IPS DF 19.7 (cell line): ENCODE measurements around the gene DLG1.

ENCODE experiments used
- DNase-seq: peaks from one replicate; pipeline ENCODE4 v3.0.0-alpha.2; 2013; ENCODE audit warnings: low read depth, low spot score

Gene DLG1

DNA sequence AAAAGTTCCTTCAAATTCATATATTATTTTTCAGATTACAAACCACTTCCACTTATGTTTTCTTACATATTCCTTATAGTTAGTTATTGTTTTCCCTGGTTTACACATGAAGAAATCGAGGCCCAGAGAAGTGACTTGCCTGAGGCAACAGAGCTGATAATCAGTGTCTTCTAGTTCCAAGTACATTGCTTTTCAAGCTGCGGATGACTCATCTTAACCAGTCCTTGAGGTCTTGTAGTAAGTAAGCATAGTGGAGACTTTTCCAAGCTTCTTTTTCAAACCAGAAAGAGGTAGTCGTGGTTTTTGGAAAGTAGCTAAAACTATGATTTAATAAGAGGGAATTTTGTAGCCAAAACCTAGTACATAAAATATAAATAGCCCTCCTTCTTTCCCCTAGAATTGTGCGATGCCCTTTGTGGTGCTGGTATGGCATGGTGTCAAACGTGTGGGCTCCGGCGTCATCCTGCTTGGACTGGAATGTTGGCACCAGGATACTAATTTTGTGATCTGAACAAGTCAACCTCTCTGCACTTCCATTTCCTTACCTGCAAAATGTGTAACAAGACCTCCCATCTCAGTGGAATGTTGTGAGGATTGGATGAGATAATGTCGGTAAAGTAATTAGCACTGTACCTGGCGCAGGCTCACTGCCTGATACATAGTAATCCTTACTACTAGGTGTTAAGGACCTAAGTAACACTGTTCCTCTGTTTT lies 19.0 kb upstream of the DLG1 start:
- DNase-seq: no peak

DNA sequence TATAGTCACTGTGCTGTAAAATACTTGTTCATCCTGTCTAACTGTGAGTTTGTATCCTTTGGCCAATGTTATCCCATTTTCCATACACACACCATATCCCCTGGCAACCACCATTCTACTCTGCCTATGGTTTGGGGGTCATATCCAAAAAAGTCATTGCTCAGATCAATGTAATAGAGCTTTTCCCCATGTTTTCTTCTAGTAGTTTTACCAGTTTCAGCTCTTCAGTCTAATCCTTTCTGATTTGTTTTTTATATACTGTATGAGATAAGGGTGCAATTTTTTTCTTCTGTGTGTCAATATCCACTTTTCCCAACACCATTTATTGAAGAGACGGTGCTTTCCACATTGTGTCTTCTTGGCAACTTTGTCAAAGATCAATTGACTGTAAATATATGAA lies 14.0 kb upstream of the DLG1 start:
- DNase-seq: no peak

DNA sequence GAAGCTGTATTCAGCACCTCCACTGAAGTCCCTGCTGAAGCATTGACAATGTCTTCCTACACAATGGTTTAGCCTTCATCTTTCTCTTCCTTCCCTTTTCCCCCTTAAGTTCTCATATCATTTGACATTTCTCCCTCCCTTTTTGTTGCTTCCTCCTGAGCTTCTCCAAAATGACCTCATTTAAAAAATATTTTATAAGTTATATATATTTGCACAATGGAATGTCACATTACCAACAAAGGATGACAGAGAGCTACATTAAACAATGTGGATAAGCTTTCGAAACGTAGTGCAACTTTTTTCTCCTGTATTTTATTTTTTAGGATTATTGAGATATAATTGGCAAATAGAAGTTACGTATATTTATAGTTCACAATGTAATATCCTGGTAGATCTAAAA lies 13.2 kb upstream of the DLG1 start:
- no peak for DNase-seq

DNA sequence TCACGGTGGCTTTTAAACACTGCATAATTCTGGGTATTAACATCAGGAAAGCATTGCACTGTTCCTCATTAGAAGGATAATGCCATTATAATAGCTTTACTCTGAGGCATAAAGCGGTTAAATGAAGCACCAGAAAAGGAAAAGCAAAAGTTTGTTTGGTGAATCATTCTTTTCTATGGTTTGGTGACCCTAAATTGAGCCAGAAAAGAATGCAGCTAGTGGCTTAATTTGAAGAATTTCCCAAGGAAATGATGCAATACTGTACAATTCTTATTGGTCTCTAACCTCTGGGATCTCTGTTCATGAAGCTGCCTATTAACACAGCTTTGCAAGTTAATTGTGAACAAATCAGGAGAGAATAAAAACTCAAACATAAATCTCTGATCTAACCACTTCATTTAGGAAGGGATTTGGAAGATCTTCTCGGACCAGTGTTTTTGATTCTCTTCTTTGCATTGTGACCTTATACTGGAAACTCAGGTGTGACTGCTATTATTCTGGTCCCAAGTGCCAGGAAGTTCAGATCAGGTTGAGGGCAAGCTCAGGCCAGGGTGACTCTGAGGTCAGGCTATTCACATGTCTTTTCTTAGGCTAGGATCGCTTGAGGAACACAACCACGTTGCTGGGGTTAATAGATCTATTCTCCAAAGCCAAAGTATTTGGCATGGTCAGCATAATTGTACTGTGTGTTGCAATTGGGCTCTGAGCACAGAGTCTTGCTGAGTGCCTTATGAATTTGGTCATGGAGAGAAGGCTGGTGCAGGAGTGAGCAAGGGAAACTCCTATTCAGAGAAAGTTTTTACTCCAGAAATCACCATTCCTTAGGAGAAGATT lies 11.3 kb upstream of the DLG1 start:
- DNase-seq: no peak

DNA sequence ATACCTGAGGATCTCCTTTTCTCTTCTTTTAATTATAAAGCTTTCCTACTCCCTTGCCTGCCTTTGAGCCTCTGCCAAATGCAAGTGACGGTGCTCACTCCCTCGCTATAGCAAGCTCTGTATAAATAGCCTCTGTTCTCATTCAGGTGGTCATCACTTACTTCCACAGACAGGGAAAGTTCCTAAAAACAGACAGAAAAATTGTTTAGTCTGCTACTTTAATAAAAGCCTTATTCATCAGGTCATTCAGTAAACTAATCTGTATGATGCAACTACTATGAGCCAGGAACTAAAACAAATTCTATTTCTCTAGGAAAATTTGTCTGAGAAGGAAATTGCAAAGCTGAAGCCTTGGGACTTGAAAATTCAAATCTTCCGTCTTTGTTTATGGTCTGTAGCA lies 10.2 kb upstream of the DLG1 start:
- DNase-seq: no peak

DNA sequence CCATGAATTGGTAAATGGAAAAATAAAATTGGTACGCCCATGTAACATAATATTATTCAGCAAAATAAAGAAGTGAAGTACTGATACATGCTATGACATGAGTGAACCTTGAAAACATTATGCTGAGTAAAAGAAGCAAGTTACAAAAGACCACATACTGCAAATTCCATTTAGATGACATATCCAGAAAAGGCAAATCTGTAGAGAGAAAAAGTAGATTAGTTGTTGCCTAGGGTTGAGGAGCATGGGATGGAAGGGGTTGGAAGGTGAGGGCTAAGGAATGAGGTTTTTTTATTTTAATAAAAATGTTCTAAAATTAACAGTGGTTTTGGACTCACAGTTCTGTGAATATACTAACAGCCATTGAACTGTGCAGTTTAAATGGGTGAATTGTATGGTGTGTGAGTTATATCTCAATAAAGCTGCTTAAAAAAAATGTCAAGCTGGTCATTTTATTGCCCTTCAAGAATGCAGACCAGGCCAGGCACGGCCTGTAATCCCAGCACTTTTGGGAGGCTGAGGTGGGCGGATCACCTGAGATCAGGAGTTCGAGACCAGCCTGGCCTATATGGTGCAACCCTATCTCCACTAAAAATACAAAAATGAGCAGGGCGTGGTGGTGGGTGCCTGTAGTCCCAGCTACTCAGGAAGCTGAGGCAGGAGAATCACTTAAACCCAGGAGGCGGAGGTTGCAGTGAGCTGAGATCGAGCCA lies 8.1 kb upstream of the DLG1 start:
- no peak for DNase-seq

DNA sequence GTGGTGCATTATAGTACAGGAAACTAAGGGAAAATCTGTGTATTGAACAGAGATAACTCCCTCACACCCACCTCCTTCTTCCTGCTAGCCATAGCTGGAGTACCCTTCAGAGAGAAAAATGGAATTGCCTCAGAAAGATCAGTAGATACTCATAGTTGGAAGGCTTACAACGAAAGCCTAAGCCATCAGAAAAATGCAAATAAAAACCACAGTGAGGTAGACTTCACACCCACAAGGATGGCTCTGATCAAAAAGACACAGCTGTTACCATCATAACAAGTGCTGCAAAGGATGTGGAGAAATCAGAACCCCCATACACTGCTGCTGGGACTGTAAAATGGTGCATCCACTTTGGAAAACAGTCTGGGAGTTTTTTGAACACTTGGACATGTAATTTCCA lies 7.4 kb upstream of the DLG1 start:
- DNase-seq: no peak

DNA sequence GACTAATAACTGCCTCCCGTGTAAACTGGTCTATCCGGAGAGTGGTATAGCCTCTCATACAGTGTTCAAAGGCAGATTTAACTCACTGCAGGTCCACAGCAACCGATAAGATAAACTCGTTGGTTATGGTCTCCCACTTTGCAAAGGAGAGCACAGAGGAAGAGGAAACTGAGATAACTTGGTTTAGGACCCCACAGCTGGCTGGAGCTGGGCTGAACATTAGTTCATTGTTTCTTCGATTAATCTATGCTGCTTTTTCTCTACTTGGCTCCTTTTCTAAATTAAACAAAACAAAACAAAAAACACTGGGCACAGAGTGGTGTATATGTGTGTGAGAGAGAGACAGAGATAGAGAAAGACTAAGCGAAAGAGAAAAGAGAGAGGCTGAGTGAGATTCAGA lies 5.0 kb upstream of the DLG1 start:
- DNase-seq: no peak

DNA sequence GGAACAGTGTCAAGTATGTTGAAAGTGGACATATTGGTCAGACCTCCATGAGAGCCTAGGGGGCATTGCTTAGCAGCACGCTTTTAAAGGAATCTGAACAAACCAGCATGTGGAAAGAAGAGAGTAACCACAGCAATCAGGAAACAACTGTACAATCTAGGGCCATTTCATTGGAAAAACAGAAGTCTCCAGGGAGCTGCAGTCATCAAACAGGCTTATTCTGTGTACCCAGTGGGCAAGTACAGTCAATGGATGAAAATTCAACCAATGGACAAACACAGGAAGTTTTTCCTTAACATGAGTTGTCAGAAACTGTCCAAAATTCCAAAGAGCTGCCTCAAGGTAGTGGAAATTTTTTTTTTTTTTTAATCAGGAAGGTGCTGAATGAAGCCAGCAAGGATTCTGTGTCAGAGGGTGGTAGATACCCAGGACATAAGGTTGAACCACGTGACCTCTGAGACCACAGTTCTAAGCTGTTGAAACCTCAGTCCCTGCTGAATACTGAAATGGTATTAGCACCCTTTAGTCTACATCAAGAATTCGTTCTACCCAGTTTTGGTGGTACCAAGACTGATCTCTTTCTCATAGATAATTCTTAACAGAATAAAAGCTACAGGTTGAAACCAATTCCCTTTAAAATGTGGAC lies 4.4 kb upstream of the DLG1 start:
- no peak for DNase-seq

DNA sequence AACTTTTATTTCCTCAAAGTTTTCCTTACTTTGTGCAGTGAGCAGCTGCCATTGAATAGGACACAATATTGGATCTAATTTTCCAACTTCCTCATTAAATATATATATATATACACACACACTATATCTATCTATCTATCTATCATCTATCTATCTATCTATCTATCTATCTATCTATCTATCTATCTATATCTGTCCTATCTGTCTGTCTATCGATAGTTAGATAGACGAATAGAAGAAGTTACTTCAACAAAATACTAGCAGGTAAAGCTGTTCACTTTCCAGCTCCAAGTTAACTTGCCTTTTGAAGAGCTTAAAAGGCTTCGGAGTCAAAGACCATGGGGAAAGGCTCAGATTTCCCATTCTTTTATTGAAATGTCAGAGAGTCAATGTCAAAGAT lies 3.6 kb upstream of the DLG1 start:
- no peak for DNase-seq

DNA sequence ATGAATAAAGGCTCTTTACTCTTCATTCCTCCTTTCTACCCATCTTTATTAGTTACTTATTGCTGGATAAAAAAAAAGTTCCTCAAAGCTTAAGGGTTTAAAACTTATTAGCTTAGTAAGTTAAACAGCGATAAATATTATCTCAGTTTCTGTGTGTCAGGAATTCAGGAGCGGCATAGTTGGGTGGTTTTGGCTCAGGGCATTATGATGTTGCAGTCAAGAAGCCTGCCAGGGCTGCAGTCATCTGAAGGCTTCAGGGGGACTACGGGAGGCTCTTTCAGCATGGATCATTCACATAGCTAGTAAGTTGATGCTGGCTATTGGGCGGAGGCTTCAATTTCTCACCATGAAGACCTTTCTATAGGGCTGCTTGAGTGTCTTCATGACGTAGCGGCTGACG lies 1.9 kb upstream of the DLG1 start:
- no peak for DNase-seq

DNA sequence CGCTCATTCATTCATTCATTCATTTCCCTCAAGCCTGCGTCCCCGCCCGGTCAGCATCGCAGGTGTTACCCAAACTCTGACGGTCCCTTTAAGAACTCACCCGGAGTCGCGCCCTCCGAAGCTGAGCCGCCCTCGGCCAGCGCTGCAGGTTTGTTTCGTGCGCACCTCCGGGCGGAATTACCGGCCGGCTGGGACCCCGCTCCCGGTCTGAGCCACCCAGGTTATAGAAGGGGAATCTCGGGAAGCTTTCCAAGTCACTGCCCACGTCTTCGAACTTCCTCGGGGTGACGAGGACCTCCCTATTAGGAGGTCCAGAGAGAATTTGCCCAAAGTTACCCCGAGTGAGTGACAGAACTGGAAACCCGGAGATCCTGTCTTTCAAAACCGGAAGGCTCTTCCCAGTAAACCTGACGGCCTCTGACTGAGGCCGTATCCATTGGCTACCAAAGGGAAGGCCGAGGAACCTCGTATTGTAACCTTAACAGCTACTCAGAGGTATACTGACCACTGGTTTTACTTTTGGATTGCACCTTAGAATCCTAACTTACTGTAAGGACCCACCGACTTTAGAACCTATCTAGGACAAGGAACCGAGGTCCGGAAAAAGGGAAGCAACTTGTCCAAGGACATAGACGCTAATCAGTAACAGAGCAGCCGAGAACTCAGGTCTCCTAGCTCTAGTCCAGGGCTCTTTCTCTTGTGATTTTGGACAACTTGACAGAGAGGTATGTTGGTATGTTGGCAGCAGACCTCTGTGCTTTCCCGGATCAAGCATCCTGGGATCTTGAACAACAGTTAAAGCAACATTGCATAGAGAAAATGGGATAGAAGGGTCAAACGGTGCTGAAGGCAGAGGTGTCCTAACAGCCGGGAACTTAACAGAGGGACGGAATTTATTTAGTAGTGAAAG lies 788 bp upstream of the DLG1 start:
- DNase-seq: no peak

DNA sequence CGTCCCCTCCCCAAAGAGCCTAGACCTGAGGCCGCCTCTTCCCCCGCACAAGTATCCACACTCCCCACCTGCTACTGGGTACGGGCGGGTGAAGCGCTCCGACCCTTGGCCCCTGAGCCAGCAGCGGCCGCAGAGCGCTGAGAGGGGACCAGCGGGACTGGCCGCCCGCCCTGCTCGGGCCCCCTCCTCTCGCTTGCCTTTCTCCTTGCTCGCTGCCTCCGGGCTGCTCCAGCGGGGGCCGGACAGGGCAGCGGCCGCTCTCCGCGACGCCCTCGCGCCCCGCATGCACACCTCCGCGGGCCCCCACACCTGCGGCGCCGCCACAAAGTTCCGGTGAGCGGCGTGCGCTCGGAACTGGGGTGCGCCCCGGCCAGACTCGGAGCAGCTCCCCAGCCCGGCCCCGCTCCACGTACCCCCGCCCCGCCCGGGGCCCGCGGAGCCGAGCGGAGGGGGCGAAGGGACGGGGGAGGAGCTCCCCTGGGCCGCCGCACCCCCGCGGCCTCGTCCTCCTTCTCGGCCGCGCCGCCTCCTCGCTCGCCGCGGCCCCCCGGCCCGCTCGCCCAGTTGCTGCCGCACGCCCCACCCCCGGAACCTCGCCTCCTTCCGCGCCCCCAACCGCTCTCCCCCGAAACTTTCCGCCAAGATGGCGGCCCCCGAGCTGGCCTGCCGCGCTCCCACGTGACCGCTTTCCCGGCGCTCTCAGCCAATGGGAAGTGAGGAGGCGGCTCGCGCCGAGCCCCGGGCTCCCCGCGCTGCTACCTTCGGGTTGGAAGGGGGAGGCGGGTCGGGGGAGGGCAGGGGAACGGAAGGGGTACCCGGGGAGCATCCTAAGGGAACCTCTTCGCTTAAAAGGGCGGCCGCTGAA lies 704 bp downstream of the DLG1 start:
- DNase-seq: no peak

DNA sequence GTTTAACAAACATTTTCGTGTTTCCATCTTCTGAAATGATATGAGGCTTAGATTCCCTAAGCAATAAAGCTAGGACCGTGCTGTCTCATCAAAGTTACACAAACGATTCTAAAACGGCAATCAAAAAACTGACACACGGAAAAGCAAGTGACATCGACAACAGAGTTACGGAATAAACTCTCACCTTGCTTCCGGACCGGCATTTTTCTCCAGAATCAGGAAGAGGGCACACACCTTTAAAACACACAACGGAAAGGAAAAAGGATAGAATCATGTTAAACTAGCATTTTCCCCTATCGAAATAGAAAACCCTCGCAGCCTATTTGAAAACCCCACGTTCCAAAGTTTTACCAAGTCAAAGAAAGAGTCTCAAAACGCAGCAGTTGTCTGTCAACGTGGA lies 1.4 kb downstream of the DLG1 start:
- DNase-seq: no peak

DNA sequence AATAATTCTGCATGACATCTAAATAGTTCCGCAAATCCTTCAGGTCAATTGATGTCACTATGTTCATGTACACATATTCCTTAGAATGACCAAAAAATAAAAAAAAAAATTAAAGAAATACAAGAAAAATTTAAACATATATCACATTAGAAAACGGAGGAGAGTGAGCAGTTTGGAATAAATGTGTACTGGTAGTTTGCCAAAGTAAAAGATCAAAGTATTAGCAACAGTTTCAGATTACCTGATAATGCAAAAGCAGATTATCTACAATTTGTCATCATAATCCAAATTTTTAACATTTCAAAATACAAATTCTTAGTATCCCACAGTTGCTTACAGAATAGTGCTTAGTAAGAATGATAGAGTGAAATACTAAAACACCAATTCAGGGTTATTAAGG lies 1.9 kb downstream of the DLG1 start:
- DNase-seq: no peak

DNA sequence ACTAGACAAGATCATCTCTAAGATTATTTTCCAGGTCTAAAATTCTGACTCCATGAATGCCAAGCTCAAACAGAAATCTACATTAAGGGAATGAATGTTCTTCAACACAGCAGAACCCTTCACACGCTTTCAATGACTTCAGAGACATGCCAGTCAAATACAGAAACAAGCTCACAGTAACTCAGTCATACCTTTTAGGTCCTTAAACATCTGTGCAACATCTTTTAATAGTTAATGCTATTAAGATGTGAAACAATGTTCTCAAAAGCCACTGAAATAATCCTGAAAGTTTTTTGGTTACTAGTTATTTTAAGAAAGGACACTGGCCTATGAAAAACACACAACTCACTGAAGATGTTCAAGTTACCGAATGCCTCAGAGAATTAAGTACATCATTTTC lies 2.5 kb downstream of the DLG1 start:
- no peak for DNase-seq

DNA sequence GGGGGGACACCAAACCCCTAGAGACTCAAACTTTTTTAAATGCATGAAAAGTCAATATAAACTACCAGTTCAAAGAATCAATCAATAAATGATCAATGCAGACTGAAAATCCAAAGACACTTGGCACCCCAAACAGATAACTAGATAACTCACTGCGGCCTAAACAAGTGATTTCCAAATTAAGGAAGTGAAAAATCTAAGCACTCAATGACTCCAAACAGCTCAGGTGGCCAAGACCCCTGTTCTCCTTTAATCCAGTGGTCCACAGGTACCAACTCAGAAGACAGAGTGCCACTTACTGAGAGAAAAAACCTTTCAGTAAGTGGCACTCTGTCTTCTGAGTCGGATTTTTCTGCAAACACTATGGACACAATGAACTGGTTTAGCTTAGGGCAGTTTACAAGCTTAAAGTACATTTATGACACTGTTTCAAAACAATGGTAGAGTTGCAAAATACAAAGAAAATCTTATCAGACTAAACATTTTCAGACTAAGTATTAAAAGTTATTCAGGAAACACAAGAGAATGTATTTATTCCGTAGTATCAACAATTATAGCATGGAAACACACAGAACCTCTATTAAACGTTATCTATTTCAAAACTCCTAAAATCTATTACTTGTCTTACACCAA lies 4.7 kb downstream of the DLG1 start:
- no peak for DNase-seq

DNA sequence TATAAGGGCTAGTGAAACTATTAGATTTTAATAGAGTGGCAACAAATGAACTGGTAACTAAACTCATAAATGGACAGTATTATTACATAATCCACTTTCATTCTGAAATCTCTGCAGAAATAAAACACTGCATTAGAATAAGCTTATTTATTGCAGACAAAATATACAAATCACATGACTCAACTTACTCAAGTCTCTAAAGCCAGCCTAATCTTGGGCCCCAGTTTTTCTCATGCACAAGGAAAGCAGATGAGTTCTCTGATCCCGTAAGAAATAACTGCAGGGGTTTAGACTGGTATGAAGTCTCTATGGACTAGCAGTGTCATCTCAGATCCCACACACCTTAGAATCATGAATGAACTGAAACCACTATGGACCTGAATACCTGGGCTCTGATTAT lies 5.8 kb downstream of the DLG1 start:
- no peak for DNase-seq

DNA sequence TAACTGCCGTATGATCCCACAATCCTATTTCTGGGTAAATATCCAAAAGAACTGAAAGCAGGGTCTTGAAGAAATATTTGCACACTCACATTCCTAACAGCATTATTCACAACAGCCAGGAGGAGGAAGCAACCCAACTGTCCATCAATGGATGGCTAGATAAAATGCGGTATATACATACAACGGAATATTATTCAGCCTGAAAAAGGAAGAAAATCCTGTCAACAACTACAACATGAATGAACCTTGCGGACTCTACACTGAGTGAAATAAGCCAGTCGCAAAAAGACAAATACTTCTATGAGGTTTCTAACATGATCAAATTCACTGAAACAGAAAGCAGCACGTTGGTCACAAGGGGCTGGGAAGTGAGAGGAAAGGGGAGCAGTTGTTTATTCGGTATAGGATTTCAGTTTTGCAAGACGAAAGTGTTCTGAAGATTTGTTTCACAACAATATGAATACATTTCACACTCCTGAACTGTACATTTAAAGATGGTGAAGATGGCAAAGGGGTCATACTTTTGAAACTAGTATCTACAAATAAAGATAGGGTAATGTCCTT lies 6.2 kb downstream of the DLG1 start:
- no peak for DNase-seq
